ENCODE results near the gene CYB5B.

DNA sequence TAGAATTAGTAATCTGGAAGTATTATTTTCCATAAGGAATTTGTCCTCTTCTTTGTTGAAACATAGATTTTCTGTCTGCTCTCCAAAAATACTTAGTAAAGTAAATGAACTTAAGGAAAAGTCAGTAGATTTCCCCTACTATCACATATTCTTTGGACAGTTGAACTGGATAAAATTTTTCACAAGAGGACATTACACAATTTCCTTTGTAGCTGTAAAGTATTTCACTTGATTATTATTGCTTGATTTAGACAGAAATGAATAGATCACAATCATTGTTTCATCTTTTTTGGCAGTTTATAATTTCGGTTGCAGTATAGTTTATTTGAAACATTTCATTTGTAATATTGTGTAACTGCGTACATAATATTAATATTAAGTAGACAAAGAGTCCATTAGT lies 12.5 kb downstream of the CYB5B start:
- TF ChIP-seq CTCF (IDR thresholded peaks at IDR 0.05; ENCODE audit: extremely low read depth in 1 of 2, insufficient read depth in 1 of 2, low read depth in 1 of 2, low read length in 2 of 2) (no peak), MAX (IDR thresholded peaks at IDR 0.05; ENCODE audit: insufficient read depth, insufficient read length) (no peak), GATA2 (IDR thresholded peaks at IDR 0.05; ENCODE audit: insufficient read depth, insufficient read length, low read depth, low read length) (no peak), EZH2 (IDR thresholded peaks at IDR 0.05; ENCODE audit: borderline replicate concordance, low read depth, low read length, severe bottlenecking) (no peak), POLR2AphosphoS5 (IDR thresholded peaks at IDR 0.05; ENCODE audit: insufficient read depth, low read depth, low read length) (no peak), JUN (IDR thresholded peaks at IDR 0.05; ENCODE audit: borderline replicate concordance, insufficient read depth, insufficient read length, low read depth) (no peak), POLR2A (IDR thresholded peaks at IDR 0.05; ENCODE audit: low read depth, low read length) (no peak), MYC (IDR thresholded peaks at IDR 0.05; ENCODE audit: low read depth, low read length) (no peak)

All from endothelial cell of umbilical vein (primary cell).